ENCODE results near the gene TENM3.

GRCh38 chr4:182754895-182755294 is 511.7 kb downstream of the TENM3 start:
- TF ChIP-seq, protein P1, sequence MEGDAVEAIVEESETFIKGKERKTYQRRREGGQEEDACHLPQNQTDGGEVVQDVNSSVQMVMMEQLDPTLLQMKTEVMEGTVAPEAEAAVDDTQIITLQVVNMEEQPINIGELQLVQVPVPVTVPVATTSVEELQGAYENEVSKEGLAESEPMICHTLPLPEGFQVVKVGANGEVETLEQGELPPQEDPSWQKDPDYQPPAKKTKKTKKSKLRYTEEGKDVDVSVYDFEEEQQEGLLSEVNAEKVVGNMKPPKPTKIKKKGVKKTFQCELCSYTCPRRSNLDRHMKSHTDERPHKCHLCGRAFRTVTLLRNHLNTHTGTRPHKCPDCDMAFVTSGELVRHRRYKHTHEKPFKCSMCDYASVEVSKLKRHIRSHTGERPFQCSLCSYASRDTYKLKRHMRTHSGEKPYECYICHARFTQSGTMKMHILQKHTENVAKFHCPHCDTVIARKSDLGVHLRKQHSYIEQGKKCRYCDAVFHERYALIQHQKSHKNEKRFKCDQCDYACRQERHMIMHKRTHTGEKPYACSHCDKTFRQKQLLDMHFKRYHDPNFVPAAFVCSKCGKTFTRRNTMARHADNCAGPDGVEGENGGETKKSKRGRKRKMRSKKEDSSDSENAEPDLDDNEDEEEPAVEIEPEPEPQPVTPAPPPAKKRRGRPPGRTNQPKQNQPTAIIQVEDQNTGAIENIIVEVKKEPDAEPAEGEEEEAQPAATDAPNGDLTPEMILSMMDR (tag by site-specific recombination; IDR thresholded peaks at IDR 0.05), result no peak
- TF ChIP-seq ZNF530 (tag by site-specific recombination; IDR thresholded peaks at IDR 0.05; ENCODE audit: low read depth), result no peak
- TF ChIP-seq ZBTB20 (tag by site-specific recombination; IDR thresholded peaks at IDR 0.05), result no peak
- no peak for TF ChIP-seq ZBTB17 (tag by site-specific recombination; IDR thresholded peaks at IDR 0.05)
- TF ChIP-seq ZNF274 (IDR thresholded peaks at IDR 0.05; ENCODE audit: low read length), result no peak
- no peak for TF ChIP-seq ZNF274 (tag by site-specific recombination; IDR thresholded peaks at IDR 0.05; ENCODE audit: borderline replicate concordance)
- no peak for TF ChIP-seq ZNF266 (tag by site-specific recombination; IDR thresholded peaks at IDR 0.05; ENCODE audit: low read depth)
